ENCODE results near the gene NID1.

- TF ChIP-seq CTCF (IDR thresholded peaks at IDR 0.05) = no peak
- TF ChIP-seq POLR2A (IDR thresholded peaks at IDR 0.05) = no peak
- no peak for TF ChIP-seq POLR2AphosphoS5 (IDR thresholded peaks at IDR 0.05)
Measured at GRCh38 chr1:236024641-236025040, 40.2 kb downstream of the NID1 start.
